Activated B cell treated with CpG ODN at 0.5 μM for 24 hours (primary cell): Measurements from ENCODE around the gene RCC1. TPM values are rescaled to one million over a fixed set of nuclear protein-coding genes. Genes with fewer than 3 reads are reported as not detected.
"Not testable (repeated sequence)": the region's sequence is repeated elsewhere in the genome, so short reads cannot be mapped to it uniquely, and the experiment has no call there.

ENCODE experiments used
- ATAC-seq: fragments of 200-7000 bp; cut with Tn5 transposase; one replicate; pipeline ENCODE4 v1.10.0; 2021; ENCODE audit warnings: low read depth, mild to moderate bottlenecking, moderate library complexity
- CTCF ChIA-PET: fragments of 350-600 bp; sonication (Branson Sonifier 250); formaldehyde crosslinking; loops from one replicate; lab custom pipeline; 2021; ENCODE audit warnings: antibody characterized with exemption; lab: Charles Lee
- POLR2A ChIA-PET: fragments of 350-600 bp; sonication (Branson Sonifier 250); formaldehyde crosslinking; loops from one replicate; lab custom pipeline; 2021; ENCODE audit warnings: antibody characterized with exemption; lab: Charles Lee
- DNase-seq: peaks from one replicate; pipeline ENCODE4 v3.0.0; 2022
- H3K27ac Mint-ChIP-seq: one replicate; pipeline ENCODE4 v1.8.0; 2020; ENCODE audit warnings: mixed read lengths
- H3K27me3 Mint-ChIP-seq: one replicate; pipeline ENCODE4 v1.8.0; 2021; ENCODE audit warnings: mixed read lengths
- H3K36me3 Mint-ChIP-seq: one replicate; pipeline ENCODE4 v1.8.0; 2021; ENCODE audit warnings: low read depth, mixed read lengths
- H3K4me1 Mint-ChIP-seq: one replicate; pipeline ENCODE4 v1.8.0; 2021; ENCODE audit warnings: mixed read lengths
- H3K4me3 Mint-ChIP-seq: one replicate; pipeline ENCODE4 v1.8.0; 2020; ENCODE audit warnings: mild to moderate bottlenecking, mixed read lengths
- H3K9me3 Mint-ChIP-seq: one replicate; pipeline ENCODE4 v1.8.0; 2020; ENCODE audit warnings: mixed read lengths
- intact Hi-C: fragments of 100-400 bp; cut with micrococcal nuclease; formaldehyde crosslinking; loops from one replicate; pipeline ENCODE4 v1.15.1; 2024
- total RNA-seq: library from RNA; stranded (reverse); gene quantifications from 2 replicates; pipeline ENCODE4 v1.2.3, GENCODE V29; 2022
- TF ChIP-seq, protein P1 (sequence below): fragments of 200-600 bp; IDR thresholded peaks from one replicate; pipeline ENCODE4 v1.8.0; 2022; ENCODE audit warnings: antibody characterized with exemption, mild to moderate bottlenecking

Gene RCC1
- total RNA-seq, 1 donor from 2014 or later, result 47.5 TPM

DNA sequence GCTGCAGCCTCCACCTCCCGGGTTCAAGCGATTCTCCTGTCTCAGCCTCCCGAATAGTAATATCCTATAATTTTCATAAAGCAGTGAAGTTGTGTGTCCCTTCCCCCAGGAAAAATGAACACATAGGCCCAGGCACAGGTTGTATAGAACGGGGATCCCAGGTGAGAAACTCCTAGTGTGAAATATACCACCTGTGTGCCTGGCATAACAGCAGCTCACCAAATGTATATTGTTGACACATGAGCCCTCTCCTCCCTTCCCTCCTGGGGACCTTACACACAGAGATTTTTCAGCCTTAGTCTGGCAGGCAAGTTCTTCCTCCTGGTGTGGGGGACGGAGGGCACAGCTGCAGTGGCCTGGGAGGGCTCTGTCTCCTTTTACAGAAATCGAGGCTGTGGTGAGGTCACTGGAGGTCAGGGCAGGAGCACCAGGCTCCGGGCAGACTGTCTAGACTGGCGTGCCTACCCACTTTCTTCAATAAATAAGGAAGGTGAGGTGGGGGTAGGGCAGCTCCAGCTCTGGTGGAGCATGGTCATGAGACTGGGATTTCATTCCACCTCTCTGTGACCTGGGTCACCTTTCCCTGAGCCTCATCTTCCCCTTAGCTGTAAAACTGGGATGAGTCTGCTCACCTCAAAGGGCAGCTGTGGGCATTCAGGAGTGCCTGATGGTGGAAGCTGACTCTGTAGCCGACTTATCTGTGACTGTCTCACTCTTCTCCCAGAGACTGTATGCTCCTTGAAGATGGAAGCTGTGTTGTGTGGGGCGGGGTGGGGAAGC lies 14.3 kb downstream of the RCC1 start:
- DNase-seq (no peak), ATAC-seq (no peak)
- peaks cover 28% of the 10 kb centered on the region for H3K4me1 Mint-ChIP-seq
- no peak overlapping the region for H3K4me3 Mint-ChIP-seq
- TF ChIP-seq, protein P1, sequence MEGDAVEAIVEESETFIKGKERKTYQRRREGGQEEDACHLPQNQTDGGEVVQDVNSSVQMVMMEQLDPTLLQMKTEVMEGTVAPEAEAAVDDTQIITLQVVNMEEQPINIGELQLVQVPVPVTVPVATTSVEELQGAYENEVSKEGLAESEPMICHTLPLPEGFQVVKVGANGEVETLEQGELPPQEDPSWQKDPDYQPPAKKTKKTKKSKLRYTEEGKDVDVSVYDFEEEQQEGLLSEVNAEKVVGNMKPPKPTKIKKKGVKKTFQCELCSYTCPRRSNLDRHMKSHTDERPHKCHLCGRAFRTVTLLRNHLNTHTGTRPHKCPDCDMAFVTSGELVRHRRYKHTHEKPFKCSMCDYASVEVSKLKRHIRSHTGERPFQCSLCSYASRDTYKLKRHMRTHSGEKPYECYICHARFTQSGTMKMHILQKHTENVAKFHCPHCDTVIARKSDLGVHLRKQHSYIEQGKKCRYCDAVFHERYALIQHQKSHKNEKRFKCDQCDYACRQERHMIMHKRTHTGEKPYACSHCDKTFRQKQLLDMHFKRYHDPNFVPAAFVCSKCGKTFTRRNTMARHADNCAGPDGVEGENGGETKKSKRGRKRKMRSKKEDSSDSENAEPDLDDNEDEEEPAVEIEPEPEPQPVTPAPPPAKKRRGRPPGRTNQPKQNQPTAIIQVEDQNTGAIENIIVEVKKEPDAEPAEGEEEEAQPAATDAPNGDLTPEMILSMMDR, result no peak
- no peaks in the 10 kb centered on the region for H3K27me3 Mint-ChIP-seq
- H3K27ac Mint-ChIP-seq, result no peak overlapping the region
- H3K9me3 Mint-ChIP-seq, result no peaks in the 10 kb centered on the region
- ChIA-PET POLR2A (interaction anchor here (0.9 to 1.5 kb wide), 2 partner anchors 61 to 128 kb away, joined by 3 to 5 read pairs; partner anchors contain the start of gene RNU11), CTCF (no interaction called here)
- intact Hi-C loops, result loop anchor here (2.0 to 5.0 kb wide), 4 partner anchors 61 to 267 kb away; partner anchors contain the start of gene TAF12
- peaks cover 27% of the 10 kb centered on the region for H3K36me3 Mint-ChIP-seq

DNA sequence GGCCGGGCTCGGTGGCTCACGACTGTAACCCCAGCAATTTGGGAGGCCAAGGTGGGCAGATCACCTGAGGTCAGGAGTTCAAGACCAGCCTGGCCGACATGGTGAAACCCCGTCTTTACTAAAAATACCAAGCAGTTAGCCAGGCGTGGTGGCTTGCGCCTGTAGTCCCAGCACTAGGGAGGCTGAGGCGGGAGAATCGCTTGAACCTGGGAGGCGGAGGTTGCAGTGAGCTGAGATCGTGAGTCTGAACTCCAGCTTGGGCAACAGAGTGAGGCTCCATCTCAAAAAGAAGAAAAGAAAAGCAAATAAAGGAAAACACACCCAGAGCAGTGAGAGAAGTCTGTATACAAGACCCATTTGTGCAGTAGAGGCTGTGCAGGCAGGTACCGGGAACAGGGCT lies 15.0 kb downstream of the RCC1 start:
- CTCF ChIA-PET, result not testable (repeated sequence)

DNA sequence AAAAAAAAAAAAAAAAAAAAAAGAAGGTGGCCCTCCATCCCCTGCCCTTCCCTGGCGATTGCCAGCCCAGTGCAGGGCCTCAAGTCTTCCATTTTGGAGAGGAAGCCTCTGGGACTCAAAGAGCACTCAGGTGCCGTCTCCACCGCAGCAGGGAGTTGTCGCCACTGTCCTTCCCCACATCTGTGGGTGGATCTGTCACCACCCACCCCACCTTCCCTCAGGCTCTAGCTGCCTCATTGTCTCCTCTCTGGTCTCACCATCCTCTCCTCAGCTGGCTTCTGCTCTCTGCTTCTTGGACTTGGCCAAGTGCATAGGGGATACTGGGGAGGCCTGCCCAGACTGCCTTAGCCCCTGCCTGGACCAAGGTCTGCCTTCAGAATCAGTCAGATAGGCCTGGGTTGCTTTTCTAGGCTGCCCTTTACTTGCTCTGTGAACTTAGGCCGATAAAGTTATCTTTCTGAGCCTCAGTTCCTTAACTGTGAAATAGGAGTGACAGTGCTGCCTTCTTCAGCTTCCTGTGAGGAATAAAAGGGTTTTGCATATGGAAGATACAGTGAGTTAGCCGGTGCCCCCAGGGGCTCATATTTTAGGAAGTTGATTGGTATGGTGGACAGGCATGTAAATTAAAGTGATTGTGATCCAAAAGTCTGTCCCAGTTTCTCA lies 15.8 kb downstream of the RCC1 start:
- Mint-ChIP-seq H3K9me3 (no peaks in the 10 kb centered on the region), H3K27me3 (no peaks in the 10 kb centered on the region), H3K36me3 (peaks cover 23% of the 10 kb centered on the region), H3K27ac (no peak overlapping the region), H3K4me3 (no peak overlapping the region), H3K4me1 (peaks cover 28% of the 10 kb centered on the region)
- ChIA-PET CTCF (no interaction called here), POLR2A (interaction anchor here (0.6 to 1.4 kb wide), 3 partner anchors 17 to 117 kb away, joined by 3 to 4 read pairs (median 3); no protein-coding TSS in a partner anchor)
- no peak for DNase-seq
- ATAC-seq, result no peak
- TF ChIP-seq, protein P1, result no peak
- intact Hi-C loops, result no loop called here

More for the DNA sequence above, 15.0 kb downstream of the RCC1 start:
- intact Hi-C loops, DNase-seq, H3K27me3 Mint-ChIP-seq, H3K27ac Mint-ChIP-seq, H3K9me3 Mint-ChIP-seq, H3K4me3 Mint-ChIP-seq, ATAC-seq: not testable (repeated sequence)
- H3K4me1 Mint-ChIP-seq, result peaks cover 28% of the 10 kb centered on the region
- H3K36me3 Mint-ChIP-seq, result peaks cover 25% of the 10 kb centered on the region
- POLR2A ChIA-PET, result interaction anchor here (0.9 to 1.5 kb wide), 2 partner anchors 61 to 128 kb away, joined by 3 to 5 read pairs; partner anchors contain the start of gene RNU11

DNA sequence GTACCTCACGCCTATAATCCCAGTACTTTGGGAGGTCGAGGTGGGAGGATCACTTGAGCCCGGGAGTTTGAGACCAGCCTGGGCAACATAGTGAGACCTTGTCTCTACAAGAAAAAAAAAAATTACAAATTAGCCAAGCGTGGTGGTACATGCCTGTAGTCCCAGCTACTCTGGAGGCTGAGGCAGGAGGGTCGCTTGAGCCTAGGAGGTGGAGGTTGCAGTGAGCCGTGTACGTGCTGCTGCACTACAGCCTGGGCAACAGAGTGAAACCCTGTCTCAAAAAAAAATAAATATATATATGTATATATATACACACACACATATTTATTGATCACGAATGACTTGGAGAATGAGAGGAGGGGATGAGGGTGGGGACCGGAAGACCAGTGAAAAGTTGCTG lies 16.7 kb downstream of the RCC1 start:
- DNase-seq, H3K27me3 Mint-ChIP-seq, CTCF ChIA-PET, H3K9me3 Mint-ChIP-seq, intact Hi-C loops, ATAC-seq, H3K27ac Mint-ChIP-seq, H3K4me3 Mint-ChIP-seq: not testable (repeated sequence)
- Mint-ChIP-seq H3K36me3 (peaks cover 19% of the 10 kb centered on the region), H3K4me1 (peaks cover 23% of the 10 kb centered on the region)
- POLR2A ChIA-PET, result interaction anchor here (1.4 kb wide), 1 partner anchor 58 kb away, joined by 3 read pairs; no protein-coding TSS in a partner anchor

DNA sequence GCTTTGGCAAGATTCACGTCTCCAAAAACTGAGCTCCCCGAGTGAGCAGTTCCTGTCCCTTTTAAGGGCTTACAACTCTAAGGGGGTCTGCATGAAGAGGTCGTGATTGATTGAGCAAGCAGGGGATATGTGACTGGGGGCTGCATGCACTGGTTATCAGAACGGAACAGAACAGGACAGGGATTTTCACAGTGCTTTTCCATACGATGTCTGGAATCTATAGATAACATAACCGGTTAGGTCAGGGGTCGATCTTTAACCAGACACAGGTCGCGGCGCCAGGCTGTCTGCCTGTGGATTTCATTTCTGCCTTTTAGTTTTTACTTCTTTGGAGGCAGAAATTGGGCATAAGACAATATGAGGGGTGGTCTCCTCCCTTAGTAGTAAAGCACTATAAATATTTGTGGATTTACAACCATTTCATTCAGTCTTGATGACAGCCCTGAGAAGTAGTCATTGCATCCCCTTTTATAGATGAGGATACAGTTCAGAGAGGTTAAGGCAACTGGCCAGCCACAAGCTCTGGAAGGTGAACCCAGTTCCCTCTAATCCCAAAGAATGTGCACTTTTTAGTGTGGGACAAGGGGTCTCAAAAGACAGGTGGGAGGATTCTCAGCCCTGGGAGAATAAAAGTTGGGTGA lies 19.3 kb downstream of the RCC1 start:
- intact Hi-C loops, ATAC-seq, H3K27ac Mint-ChIP-seq, H3K27me3 Mint-ChIP-seq, H3K4me3 Mint-ChIP-seq, H3K4me1 Mint-ChIP-seq, DNase-seq, H3K9me3 Mint-ChIP-seq: not testable (repeated sequence)
- peaks cover 22% of the 10 kb centered on the region for H3K36me3 Mint-ChIP-seq
- POLR2A ChIA-PET, result interaction anchor here (2.1 kb wide), 1 partner anchor 56 kb away, joined by 9 read pairs; no protein-coding TSS in a partner anchor
- CTCF ChIA-PET, result interaction anchor here (1.0 kb wide), 1 partner anchor 352 kb away, joined by 4 read pairs; no protein-coding TSS in a partner anchor

DNA sequence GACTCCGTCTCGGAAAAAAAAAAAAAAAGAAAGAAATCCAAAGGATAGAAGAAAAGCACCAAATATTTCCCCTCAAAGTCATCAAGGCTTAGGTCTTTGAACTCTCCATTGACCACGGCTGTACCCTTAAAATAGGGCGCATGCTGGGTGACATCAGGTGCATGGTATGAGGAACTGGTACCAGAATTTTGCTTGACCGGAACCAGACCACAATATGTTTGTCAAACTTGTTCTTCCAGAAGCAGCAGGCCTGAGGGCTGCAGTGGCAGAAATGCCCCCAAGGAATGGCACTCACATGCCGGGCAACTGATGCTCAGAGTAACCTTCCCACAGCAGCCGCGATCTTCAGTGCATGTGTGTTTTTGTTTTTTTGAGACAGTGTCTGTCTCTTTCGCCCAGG lies 21.0 kb downstream of the RCC1 start:
- no peaks in the 10 kb centered on the region for H3K9me3 Mint-ChIP-seq
- peaks cover 31% of the 10 kb centered on the region for H3K36me3 Mint-ChIP-seq
- DNase-seq, result no peak
- ChIA-PET POLR2A (no interaction called here), CTCF (no interaction called here)
- intact Hi-C loops, result no loop called here
- H3K27me3 Mint-ChIP-seq, result no peaks in the 10 kb centered on the region
- H3K4me1 Mint-ChIP-seq, result peaks cover 5% of the 10 kb centered on the region
- no peak for ATAC-seq
- no peak overlapping the region for H3K27ac Mint-ChIP-seq
- TF ChIP-seq, protein P1, result no peak
- H3K4me3 Mint-ChIP-seq, result no peak overlapping the region
